Upper lobe of left lung (tissue), 4 donors: ENCODE measurements around the gene ZNF70.

Experiments
- CTCF ChIP-seq, 6 experiments: fragments of 450-650 bp in 4 of 6; fragments of 200-600 bp in 2 of 6; sonication (generic) in 2 of 6; IDR thresholded peaks; one replicate each; pipeline ENCODE4 v1.5.1; 2016 to 2019; ENCODE audit warnings: antibody characterized with exemption in 6 of 6
- POLR2A ChIP-seq, 4 donors: fragments of 450-650 bp; IDR thresholded peaks; one replicate each; pipeline ENCODE4 v1.5.1; 2016 to 2017; ENCODE audit warnings: antibody characterized with exemption in 4 of 4, mild to moderate bottlenecking in 2 of 4

GRCh38 chr22:23752090-23752691 lies 1.3 kb upstream of the ZNF70 start:
- no peak for TF ChIP-seq POLR2A (IDR thresholded peaks at IDR 0.05)
- TF ChIP-seq CTCF (IDR thresholded peaks at IDR 0.05) = no peak
